ENCODE measurements around the gene LIN37.

GRCh38 chr19:35755131-35755549 lies 6.8 kb downstream of the LIN37 start:
- TF ChIP-seq CREB1 (IDR thresholded peaks at IDR 0.05; ENCODE audit: low read depth) (no peak), REST (IDR thresholded peaks at IDR 0.05; ENCODE audit: low read depth) (no peak)

Data from Ishikawa (cell line).